Activated naive CD8-positive, alpha-beta T cell treated with anti-CD3 and anti-CD28 coated beads, Interleukin-2, amount 50 U/mL, for 24 hours (primary cell): Measurements from ENCODE around the gene CDK5RAP2.

Experiments
- ATAC-seq: fragments of 150-1000 bp; cut with Tn5 transposase; one replicate; pipeline ENCODE4 v1.10.0; 2021
- DNase-seq: peaks from one replicate; pipeline ENCODE4 v3.0.0; 2021
- H3K27ac Mint-ChIP-seq: one replicate; pipeline ENCODE4 v1.8.0; 2021; ENCODE audit warnings: mild to moderate bottlenecking, mixed read lengths
- H3K27me3 Mint-ChIP-seq: one replicate; pipeline ENCODE4 v1.8.0; 2021; ENCODE audit warnings: mixed read lengths
- H3K36me3 Mint-ChIP-seq: one replicate; pipeline ENCODE4 v1.8.0; 2021; ENCODE audit warnings: low read depth, mixed read lengths
- H3K4me1 Mint-ChIP-seq: one replicate; pipeline ENCODE4 v1.8.0; 2021; ENCODE audit warnings: mixed read lengths
- H3K4me3 Mint-ChIP-seq: one replicate; pipeline ENCODE4 v1.8.0; 2021; ENCODE audit warnings: mild to moderate bottlenecking, moderate library complexity, mixed read lengths
- H3K9me3 Mint-ChIP-seq: one replicate; pipeline ENCODE4 v1.8.0; 2021; ENCODE audit warnings: mixed read lengths

The CDK5RAP2 gene

DNA sequence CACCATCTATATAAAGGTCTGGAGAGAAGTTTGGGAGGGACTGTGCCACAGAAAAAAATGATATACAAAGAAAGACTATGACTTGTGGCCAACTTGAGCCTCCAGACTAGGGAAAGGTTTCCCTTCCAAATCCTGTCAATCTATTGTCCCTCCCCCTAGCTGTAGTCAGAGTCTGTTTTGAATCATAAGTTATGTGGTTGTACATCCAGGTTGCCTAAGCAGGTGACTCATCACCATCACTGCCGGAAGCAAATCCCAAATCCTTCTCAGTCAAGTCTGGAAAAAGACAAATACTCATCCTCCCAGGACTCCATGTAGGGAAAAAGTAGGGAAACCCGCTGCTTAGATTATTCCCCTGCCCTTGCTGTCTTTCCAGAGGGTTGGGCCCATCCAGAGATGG lies 235.7 kb downstream of the CDK5RAP2 start:
- peaks cover 7% of the 10 kb centered on the region for H3K27me3 Mint-ChIP-seq
- no peak overlapping the region for H3K4me3 Mint-ChIP-seq
- H3K4me1 Mint-ChIP-seq, result no peaks in the 10 kb centered on the region
- no peaks in the 10 kb centered on the region for H3K9me3 Mint-ChIP-seq
- ATAC-seq (no peak), DNase-seq (no peak)
- no peaks in the 10 kb centered on the region for H3K36me3 Mint-ChIP-seq
- H3K27ac Mint-ChIP-seq, result no peak overlapping the region

DNA sequence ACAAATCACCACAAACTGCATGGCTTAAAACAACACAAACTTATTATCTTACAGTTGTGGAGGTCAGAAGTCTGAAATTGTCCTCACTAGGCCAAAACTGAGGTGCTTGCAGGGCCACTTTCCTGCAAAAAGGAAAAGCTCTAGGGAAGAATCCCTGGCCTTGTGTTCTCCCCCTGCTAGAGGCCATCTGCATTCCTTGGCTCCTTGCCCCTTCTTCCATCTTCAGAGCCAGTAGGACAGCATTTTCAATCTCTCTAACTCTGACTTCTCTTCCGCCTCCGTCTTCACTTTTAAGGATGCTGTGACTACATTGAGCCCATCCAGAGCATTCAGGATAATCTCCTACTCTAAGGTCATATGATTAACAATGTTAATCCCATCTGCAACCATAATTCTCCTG lies 236.6 kb downstream of the CDK5RAP2 start:
- no peak for DNase-seq
- ATAC-seq, result no peak
- Mint-ChIP-seq H3K36me3 (no peaks in the 10 kb centered on the region), H3K4me3 (no peak overlapping the region), H3K27ac (no peak overlapping the region), H3K27me3 (peaks cover 12% of the 10 kb centered on the region), H3K4me1 (no peaks in the 10 kb centered on the region), H3K9me3 (no peaks in the 10 kb centered on the region)
